Measurements from ENCODE around the gene PKP4.

The PKP4 gene

DNA sequence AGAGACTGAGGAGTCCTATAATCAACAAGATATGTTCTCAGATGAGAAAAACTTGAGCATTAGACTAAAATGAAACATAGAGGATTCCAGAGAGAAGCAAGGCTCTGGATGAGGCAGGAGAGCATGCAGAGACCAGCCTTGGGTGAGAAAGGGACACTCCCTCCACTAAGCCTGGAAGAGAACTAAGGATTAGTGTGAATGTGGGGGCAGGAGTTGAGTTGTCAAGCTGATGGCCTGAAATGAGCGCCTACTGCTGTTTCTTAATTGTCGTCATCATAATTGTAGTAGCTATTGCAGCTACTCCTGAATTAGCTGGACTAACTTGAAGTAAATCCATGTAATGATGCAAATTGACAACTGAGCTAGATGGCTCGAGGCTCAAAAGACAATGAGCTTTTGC lies 114.1 kb downstream of the PKP4 start:
- POLR2A ChIA-PET: interaction anchor here (0.7 kb wide), 1 partner anchor 97 kb away, joined by 3 read pairs; no protein-coding TSS in a partner anchor
- no peak for TF ChIP-seq CTCF (IDR thresholded peaks at IDR 0.05; ENCODE audit: control extremely low read depth, extremely low read depth, low read depth, missing control alignments)
- CTCF ChIA-PET: interaction anchor here (1.6 kb wide), 1 partner anchor 24 kb away, joined by 4 read pairs; no protein-coding TSS in a partner anchor
- DNase-seq (ENCODE audit: extremely low spot score): no peak

GRCh38 chr2:158573739-158574138 lies 117.0 kb downstream of the PKP4 start:
- ChIA-PET CTCF (no interaction called here), POLR2A (no interaction called here)
- DNase-seq (ENCODE audit: extremely low spot score): no peak
- no peak for TF ChIP-seq CTCF (IDR thresholded peaks at IDR 0.05; ENCODE audit: control extremely low read depth, extremely low read depth, low read depth, missing control alignments)

GRCh38 chr2:158575051-158575635 lies 118.4 kb downstream of the PKP4 start:
- no peak for TF ChIP-seq CTCF (IDR thresholded peaks at IDR 0.05; ENCODE audit: control extremely low read depth, extremely low read depth, low read depth, missing control alignments)
- no peak for DNase-seq (ENCODE audit: extremely low spot score)
- ChIA-PET CTCF (no interaction called here), POLR2A (no interaction called here)

DNA sequence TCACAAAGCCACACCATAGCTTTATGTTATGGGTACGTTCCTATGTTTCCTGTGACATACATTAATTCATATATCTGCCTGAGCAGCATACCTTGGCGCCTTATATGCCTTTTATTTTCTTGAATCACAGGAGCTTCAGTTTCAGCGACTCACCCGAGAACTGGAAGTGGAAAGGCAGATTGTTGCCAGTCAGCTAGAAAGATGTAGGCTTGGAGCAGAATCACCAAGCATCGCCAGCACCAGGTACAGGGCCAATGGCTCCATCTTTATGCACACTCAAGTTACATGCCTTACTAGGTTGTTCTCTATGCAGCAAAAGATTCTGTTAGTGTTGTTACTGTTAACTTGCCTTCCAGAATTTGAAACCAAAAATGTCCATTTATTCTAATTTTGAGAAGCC lies 120.4 kb downstream of the PKP4 start:
- POLR2A ChIA-PET: no interaction called here

DNA sequence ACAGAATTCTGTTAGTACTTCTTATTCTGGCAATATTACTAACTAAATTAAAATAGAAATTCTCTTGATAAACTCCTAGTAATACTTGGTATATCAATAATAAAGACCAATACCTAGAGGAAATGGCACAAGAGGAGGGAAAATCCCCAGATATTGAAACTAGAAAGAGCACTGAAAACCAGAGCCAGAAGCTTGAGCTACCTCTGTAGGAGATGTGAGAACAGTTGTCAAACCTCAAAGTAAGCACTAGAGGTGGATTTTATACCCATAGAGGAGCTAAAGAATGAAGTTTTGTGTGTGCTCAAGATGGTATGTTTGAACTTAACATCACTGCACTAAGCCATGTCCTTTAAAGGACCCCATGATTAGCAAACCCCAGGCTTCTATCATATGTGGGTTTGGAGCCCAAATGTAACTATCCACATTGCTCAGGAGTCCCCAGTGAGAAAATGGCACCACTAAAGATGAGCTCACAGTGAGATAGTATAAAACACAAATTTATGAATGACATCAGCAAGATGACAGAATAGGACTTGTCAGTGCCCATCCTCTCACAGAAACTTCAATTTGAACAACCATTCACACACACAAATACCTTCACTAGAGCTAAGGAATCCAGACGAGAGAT lies 122.1 kb downstream of the PKP4 start:
- DNase-seq (ENCODE audit: extremely low spot score): peak; percentile 32
- ChIA-PET CTCF (no interaction called here), POLR2A (no interaction called here)
- TF ChIP-seq CTCF (IDR thresholded peaks at IDR 0.05; ENCODE audit: control extremely low read depth, extremely low read depth, low read depth, missing control alignments): no peak

More for the DNA sequence above, 120.4 kb downstream of the PKP4 start:
- no peak for TF ChIP-seq CTCF (IDR thresholded peaks at IDR 0.05; ENCODE audit: control extremely low read depth, extremely low read depth, low read depth, missing control alignments)
- CTCF ChIA-PET: interaction anchor here (1.2 kb wide), 1 partner anchor 9 kb away, joined by 3 read pairs; no protein-coding TSS in a partner anchor
- DNase-seq (ENCODE audit: extremely low spot score): no peak

DNA sequence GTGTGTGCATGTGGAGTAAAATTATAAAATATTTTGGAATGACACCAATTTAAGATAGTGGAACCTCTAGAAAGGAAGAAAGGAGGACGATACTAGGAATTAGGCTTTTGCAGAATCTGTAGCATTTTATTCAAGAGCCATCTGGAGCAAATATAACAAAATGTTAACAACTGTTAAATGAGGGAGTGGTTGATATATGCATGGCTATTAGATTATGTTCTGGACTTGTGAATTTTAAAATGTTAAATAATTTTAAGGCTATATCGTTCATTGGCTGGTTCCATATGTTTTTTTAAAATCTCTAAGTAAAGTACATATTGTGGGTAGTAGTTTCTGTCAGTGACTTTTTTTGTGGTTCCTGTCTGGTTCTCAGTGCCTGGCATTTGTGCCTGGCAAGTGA lies 123.2 kb downstream of the PKP4 start:
- POLR2A ChIA-PET: no interaction called here
- no peak for DNase-seq (ENCODE audit: extremely low spot score)
- TF ChIP-seq CTCF (IDR thresholded peaks at IDR 0.05; ENCODE audit: control extremely low read depth, extremely low read depth, low read depth, missing control alignments): no peak
- CTCF ChIA-PET: no interaction called here
